ENCODE results near the gene C17orf78. TPM values are rescaled to one million over a fixed set of nuclear protein-coding genes. Genes with fewer than 3 reads are reported as not detected.
"Not testable (repeated sequence)": the region's sequence is repeated elsewhere in the genome, so short reads cannot be mapped to it uniquely, and the experiment has no call there.

Gene C17orf78
- total RNA-seq, 2 experiments from 2014 or later = not detected

- H3K4me3 Mint-ChIP-seq = no peak overlapping the region
- H3K27me3 Mint-ChIP-seq (ENCODE audit: low read depth) = no peaks in the 10 kb centered on the region
- H3K9me3 Mint-ChIP-seq = no peaks in the 10 kb centered on the region
- no peak for DNase-seq
- H3K27ac Mint-ChIP-seq = no peak overlapping the region
- peaks cover 10% of the 10 kb centered on the region for H3K4me1 Mint-ChIP-seq (ENCODE audit: low read depth)
- peaks cover 34% of the 10 kb centered on the region for H3K36me3 Mint-ChIP-seq (ENCODE audit: low read depth)
- CTCF ChIA-PET = no interaction called here
- intact Hi-C loops (cut with micrococcal nuclease) = no loop called here
Observed at GRCh38 chr17:37417852-37418251, 42.1 kb downstream of the C17orf78 start.

- H3K27me3 Mint-ChIP-seq (ENCODE audit: low read depth) = no peaks in the 10 kb centered on the region
- no peak for DNase-seq
- intact Hi-C loops (cut with micrococcal nuclease) = no loop called here
- no peak overlapping the region for H3K27ac Mint-ChIP-seq
- CTCF ChIA-PET = interaction anchor here (2.2 kb wide), 1 partner anchor 14 kb away, joined by 5 read pairs; no protein-coding TSS in a partner anchor
- peaks cover 33% of the 10 kb centered on the region for H3K36me3 Mint-ChIP-seq (ENCODE audit: low read depth)
- H3K4me1 Mint-ChIP-seq (ENCODE audit: low read depth) = no peaks in the 10 kb centered on the region
- H3K4me3 Mint-ChIP-seq = no peak overlapping the region
- H3K9me3 Mint-ChIP-seq = no peaks in the 10 kb centered on the region
Observed at GRCh38 chr17:37422971-37423625, 47.3 kb downstream of the C17orf78 start.

GRCh38 chr17:37425268-37425667 is 49.5 kb downstream of the C17orf78 start:
- H3K4me3 Mint-ChIP-seq = no peak overlapping the region
- no peaks in the 10 kb centered on the region for H3K9me3 Mint-ChIP-seq
- intact Hi-C loops (cut with micrococcal nuclease) = no loop called here
- DNase-seq = no peak
- H3K4me1 Mint-ChIP-seq (ENCODE audit: low read depth) = peaks cover 12% of the 10 kb centered on the region
- H3K27me3 Mint-ChIP-seq (ENCODE audit: low read depth) = no peaks in the 10 kb centered on the region
- CTCF ChIA-PET = interaction anchor here (0.6 to 1.2 kb wide), 2 partner anchors 52 to 816 kb away, joined by 3 to 7 read pairs; no protein-coding TSS in a partner anchor
- H3K27ac Mint-ChIP-seq = no peak overlapping the region
- H3K36me3 Mint-ChIP-seq (ENCODE audit: low read depth) = peaks cover 30% of the 10 kb centered on the region

DNA sequence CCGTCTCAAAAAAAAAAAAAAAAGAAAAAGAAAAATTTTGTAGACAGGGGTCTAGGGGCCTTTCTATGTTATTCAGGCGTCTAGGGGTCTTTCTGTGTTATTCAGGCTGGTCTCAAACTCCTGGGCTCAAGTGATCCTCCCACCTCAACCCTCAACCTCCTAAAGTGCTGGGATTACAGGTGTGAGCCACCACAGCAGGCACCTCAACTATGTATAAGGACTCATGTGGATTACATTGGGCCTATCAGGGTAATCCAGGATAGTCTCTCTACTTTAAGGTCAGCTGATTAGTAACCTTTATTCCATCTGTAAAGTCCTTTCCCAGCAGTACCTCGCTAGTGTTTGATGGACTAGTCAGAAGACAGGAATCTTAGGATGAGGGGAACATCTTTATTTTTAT is 53.3 kb downstream of the C17orf78 start:
- H3K4me3 Mint-ChIP-seq = no peak overlapping the region
- no peaks in the 10 kb centered on the region for H3K27me3 Mint-ChIP-seq (ENCODE audit: low read depth)
- H3K4me1 Mint-ChIP-seq (ENCODE audit: low read depth) = peaks cover 23% of the 10 kb centered on the region
- no peaks in the 10 kb centered on the region for H3K9me3 Mint-ChIP-seq
- intact Hi-C loops (cut with micrococcal nuclease) = no loop called here
- peak overlapping the region; percentile 41 for H3K27ac Mint-ChIP-seq
- CTCF ChIA-PET = interaction anchor here (1.2 kb wide), 1 partner anchor 22 kb away, joined by 3 read pairs; the partner anchor contains the start of genes ACACA and TADA2A
- DNase-seq = no peak
- peaks cover 38% of the 10 kb centered on the region for H3K36me3 Mint-ChIP-seq (ENCODE audit: low read depth)

DNA sequence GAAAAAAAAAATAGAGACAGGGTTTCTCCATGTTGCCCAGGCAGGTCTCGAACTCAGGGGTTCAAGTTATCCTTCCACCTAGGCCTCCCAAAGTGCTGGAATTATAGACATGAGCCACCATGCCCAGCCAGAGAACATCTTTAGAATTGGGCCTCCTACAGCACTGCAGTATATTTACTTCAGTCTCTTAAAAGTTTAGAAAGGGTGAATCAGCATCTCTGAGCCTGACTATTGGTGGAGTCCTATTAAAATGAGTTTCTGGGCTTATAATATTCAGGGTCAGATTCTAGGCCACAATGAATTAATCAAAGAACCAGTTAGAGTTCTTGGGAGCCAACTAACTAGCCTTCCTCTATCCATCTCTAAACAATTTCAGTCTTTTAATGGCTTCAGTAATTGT is 53.7 kb downstream of the C17orf78 start:
- peaks cover 42% of the 10 kb centered on the region for H3K36me3 Mint-ChIP-seq (ENCODE audit: low read depth)
- no peaks in the 10 kb centered on the region for H3K27me3 Mint-ChIP-seq (ENCODE audit: low read depth)
- H3K4me1 Mint-ChIP-seq (ENCODE audit: low read depth) = peaks cover 23% of the 10 kb centered on the region
- peak overlapping the region; percentile 89 for H3K27ac Mint-ChIP-seq
- intact Hi-C loops (cut with micrococcal nuclease) = no loop called here
- H3K9me3 Mint-ChIP-seq = no peaks in the 10 kb centered on the region
- CTCF ChIA-PET = interaction anchor here (0.6 to 1.5 kb wide), 5 partner anchors 10 to 56 kb away, joined by 3 to 6 read pairs (median 4); partner anchors contain the start of genes ACACA, C17orf78 and TADA2A
- H3K4me3 Mint-ChIP-seq = no peak overlapping the region
- DNase-seq = no peak

GRCh38 chr17:37430051-37430627 is 54.4 kb downstream of the C17orf78 start:
- CTCF ChIA-PET = interaction anchor here (0.5 to 1.5 kb wide), 8 partner anchors 9 to 437 kb away, joined by 3 to 6 read pairs (median 4); partner anchors contain the start of genes ACACA, C17orf78 and TADA2A
- H3K4me1 Mint-ChIP-seq (ENCODE audit: low read depth) = peaks cover 23% of the 10 kb centered on the region
- no peaks in the 10 kb centered on the region for H3K27me3 Mint-ChIP-seq (ENCODE audit: low read depth)
- peak overlapping the region; percentile 89 for H3K27ac Mint-ChIP-seq
- peak overlapping the region; percentile 1 for H3K4me3 Mint-ChIP-seq
- peaks cover 36% of the 10 kb centered on the region for H3K36me3 Mint-ChIP-seq (ENCODE audit: low read depth)
- intact Hi-C loops (cut with micrococcal nuclease) = loop anchor here (1.0 to 5.0 kb wide), 5 partner anchors 23 to 878 kb away; partner anchors contain the start of gene DUSP14
- DNase-seq = no peak
- no peaks in the 10 kb centered on the region for H3K9me3 Mint-ChIP-seq

DNA sequence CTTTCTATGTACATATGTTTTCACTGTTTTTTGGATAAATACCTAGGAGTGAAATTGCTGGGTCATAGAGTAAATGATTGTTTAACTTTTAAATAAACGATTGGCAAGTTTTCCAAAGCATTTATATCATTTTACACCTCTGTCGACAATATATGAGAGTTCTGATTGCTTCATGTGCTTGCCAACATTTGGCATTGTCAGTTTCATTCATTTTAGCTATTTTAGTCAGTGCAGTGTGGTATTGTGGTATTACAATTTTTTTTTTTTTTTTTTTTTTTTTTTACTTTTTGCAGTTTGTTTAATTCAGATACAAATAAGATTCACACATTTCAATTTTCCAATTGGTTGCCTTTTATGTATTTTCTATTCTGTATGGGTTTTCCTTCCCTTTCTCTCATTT is 56.9 kb downstream of the C17orf78 start:
- H3K9me3 Mint-ChIP-seq = no peaks in the 10 kb centered on the region
- CTCF ChIA-PET = no interaction called here
- H3K4me1 Mint-ChIP-seq (ENCODE audit: low read depth) = peaks cover 23% of the 10 kb centered on the region
- H3K27ac Mint-ChIP-seq = no peak overlapping the region
- no peaks in the 10 kb centered on the region for H3K27me3 Mint-ChIP-seq (ENCODE audit: low read depth)
- H3K4me3 Mint-ChIP-seq = no peak overlapping the region
- peaks cover 30% of the 10 kb centered on the region for H3K36me3 Mint-ChIP-seq (ENCODE audit: low read depth)
- DNase-seq = no peak
- intact Hi-C loops (cut with micrococcal nuclease) = loop anchor here (5.0 kb wide), 1 partner anchor 880 kb away; no protein-coding TSS in a partner anchor

- no peaks in the 10 kb centered on the region for H3K27me3 Mint-ChIP-seq (ENCODE audit: low read depth)
Observed at GRCh38 chr17:37438141-37438540, 62.4 kb downstream of the C17orf78 start.

DNA sequence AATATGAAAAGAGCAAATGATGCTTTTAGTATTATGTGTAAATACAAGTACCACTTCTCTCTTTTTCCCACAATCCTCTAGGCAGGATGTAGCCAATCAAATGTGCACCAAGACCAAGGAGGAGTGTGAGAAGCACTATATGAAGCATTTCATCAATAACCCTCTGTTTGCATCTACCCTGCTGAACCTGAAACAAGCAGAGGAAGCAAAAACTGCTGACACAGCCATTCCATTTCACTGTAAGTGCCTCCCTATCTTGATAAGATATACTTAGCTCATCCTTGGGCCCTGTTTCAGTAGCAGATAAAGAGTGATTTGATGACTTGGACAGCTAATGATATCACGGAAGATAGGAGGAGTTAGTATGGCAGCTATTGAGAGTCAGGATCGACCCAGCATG is 64.6 kb downstream of the C17orf78 start:
- peaks cover 27% of the 10 kb centered on the region for H3K36me3 Mint-ChIP-seq (ENCODE audit: low read depth)
- H3K9me3 Mint-ChIP-seq = no peaks in the 10 kb centered on the region
- DNase-seq = no peak
- H3K4me3 Mint-ChIP-seq = no peak overlapping the region
- intact Hi-C loops (cut with micrococcal nuclease) = no loop called here
- H3K4me1 Mint-ChIP-seq (ENCODE audit: low read depth) = no peaks in the 10 kb centered on the region
- CTCF ChIA-PET = no interaction called here
- no peak overlapping the region for H3K27ac Mint-ChIP-seq
- no peaks in the 10 kb centered on the region for H3K27me3 Mint-ChIP-seq (ENCODE audit: low read depth)

More at GRCh38 chr17:37438141-37438540, 62.4 kb downstream of the C17orf78 start:
- H3K4me1 Mint-ChIP-seq (ENCODE audit: low read depth) = no peaks in the 10 kb centered on the region
- H3K9me3 Mint-ChIP-seq = no peaks in the 10 kb centered on the region
- CTCF ChIA-PET = interaction anchor here (0.7 to 1.0 kb wide), 2 partner anchors 29 to 872 kb away, joined by 3 read pairs; no protein-coding TSS in a partner anchor
- peaks cover 30% of the 10 kb centered on the region for H3K36me3 Mint-ChIP-seq (ENCODE audit: low read depth)
- DNase-seq = no peak
- H3K27ac Mint-ChIP-seq = no peak overlapping the region
- intact Hi-C loops (cut with micrococcal nuclease) = no loop called here
- no peak overlapping the region for H3K4me3 Mint-ChIP-seq

GRCh38 chr17:37441369-37442014 is 65.7 kb downstream of the C17orf78 start:
- H3K27me3 Mint-ChIP-seq (ENCODE audit: low read depth); H3K4me1 Mint-ChIP-seq (ENCODE audit: low read depth); H3K9me3 Mint-ChIP-seq; H3K27ac Mint-ChIP-seq; H3K4me3 Mint-ChIP-seq; CTCF ChIA-PET; DNase-seq; intact Hi-C loops (cut with micrococcal nuclease): not testable (repeated sequence)
- H3K36me3 Mint-ChIP-seq (ENCODE audit: low read depth) = peaks cover 25% of the 10 kb centered on the region
